Fibroblast of pulmonary artery (primary cell): Measurements from ENCODE around the gene AGXT.

Experiments
- DNase-seq: peaks from one replicate; pipeline ENCODE4 v3.0.0-alpha.2; 2010; ENCODE audit warnings: low read depth
- H3K4me3 ChIP-seq: replicated peaks from 2 replicates; pipeline ENCODE4 v1.5.1; 2011; ENCODE audit warnings: low read depth, mild to moderate bottlenecking, control low read depth, low read length, moderate library complexity
- TF ChIP-seq, protein P1 (sequence below): IDR thresholded peaks from 2 replicates; pipeline ENCODE4 v1.5.1; 2011; ENCODE audit warnings: mild to moderate bottlenecking, control low read depth, low read length, inconsistent platforms; ENCODE audit errors: missing control alignments

Gene AGXT

DNA sequence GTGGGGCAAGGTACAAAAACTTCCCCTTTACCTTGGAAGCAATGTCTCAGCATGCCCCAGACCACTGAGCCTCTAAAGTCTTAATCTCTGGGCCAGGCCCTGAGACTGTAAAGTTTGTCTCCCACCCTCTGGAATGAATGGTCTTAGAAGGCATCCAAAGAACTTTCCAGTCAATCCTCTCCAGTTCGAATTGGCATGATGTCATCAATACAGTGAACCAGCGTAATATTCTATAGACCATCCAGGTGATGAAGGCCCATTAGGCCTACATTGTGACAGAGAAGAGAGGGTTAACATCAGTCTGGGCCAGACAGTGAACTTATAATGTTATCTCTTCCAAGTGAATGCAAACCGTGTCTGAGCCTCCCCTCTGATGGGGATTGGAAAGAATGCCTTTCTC, 16.1 kb downstream of the AGXT start:
- no peak overlapping the region for H3K4me3 ChIP-seq
- TF ChIP-seq, protein P1, sequence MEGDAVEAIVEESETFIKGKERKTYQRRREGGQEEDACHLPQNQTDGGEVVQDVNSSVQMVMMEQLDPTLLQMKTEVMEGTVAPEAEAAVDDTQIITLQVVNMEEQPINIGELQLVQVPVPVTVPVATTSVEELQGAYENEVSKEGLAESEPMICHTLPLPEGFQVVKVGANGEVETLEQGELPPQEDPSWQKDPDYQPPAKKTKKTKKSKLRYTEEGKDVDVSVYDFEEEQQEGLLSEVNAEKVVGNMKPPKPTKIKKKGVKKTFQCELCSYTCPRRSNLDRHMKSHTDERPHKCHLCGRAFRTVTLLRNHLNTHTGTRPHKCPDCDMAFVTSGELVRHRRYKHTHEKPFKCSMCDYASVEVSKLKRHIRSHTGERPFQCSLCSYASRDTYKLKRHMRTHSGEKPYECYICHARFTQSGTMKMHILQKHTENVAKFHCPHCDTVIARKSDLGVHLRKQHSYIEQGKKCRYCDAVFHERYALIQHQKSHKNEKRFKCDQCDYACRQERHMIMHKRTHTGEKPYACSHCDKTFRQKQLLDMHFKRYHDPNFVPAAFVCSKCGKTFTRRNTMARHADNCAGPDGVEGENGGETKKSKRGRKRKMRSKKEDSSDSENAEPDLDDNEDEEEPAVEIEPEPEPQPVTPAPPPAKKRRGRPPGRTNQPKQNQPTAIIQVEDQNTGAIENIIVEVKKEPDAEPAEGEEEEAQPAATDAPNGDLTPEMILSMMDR = no peak
- DNase-seq = no peak

DNA sequence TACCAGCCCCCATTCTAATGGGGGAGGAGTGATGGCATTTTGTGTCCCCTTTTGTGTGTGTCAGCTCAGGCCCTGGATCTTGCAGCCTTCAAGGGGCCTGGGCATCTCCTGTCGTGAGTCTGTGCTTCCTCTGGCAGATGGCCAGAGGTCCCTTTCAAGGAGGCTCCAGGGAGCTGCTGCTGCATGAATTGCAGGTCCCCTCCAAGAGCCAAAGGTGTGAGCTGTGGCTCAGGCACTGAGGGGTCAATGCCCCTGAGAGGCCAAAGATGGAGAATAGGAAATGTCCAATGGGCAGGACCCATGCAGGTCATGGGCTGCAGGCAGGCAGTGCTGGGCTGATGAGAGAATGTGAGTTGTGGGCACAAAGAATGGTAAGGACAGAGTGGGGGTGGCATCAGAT, 16.9 kb downstream of the AGXT start:
- no peak overlapping the region for H3K4me3 ChIP-seq
- TF ChIP-seq, protein P1 = no peak
- no peak for DNase-seq

DNA sequence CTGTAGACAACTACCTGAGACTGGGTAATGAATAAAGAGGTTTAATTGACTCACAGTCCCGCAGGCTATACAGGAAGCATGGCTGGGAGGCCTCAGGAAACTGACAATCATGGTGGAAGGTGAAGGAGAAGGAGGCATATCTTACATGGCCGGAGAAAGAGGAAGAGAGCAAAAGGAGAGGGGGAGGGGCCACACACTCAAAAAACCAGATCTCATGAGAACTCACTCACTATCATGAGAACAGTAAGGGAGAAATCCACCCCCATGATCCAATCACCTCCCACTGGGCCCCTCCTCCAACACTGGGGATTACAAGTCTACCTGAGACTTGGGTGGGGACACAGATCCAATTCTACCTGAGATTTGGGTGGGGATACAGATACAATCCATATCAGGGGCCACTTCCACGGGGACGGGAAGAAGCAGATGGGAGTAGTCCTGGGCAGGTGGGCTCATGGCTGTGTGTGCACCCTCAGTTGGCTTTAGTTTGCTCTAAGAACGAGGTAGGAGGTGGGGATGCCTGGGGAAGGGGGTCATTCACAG, 17.5 kb downstream of the AGXT start:
- TF ChIP-seq, protein P1 = no peak
- H3K4me3 ChIP-seq = no peak overlapping the region
- DNase-seq = no peak

DNA sequence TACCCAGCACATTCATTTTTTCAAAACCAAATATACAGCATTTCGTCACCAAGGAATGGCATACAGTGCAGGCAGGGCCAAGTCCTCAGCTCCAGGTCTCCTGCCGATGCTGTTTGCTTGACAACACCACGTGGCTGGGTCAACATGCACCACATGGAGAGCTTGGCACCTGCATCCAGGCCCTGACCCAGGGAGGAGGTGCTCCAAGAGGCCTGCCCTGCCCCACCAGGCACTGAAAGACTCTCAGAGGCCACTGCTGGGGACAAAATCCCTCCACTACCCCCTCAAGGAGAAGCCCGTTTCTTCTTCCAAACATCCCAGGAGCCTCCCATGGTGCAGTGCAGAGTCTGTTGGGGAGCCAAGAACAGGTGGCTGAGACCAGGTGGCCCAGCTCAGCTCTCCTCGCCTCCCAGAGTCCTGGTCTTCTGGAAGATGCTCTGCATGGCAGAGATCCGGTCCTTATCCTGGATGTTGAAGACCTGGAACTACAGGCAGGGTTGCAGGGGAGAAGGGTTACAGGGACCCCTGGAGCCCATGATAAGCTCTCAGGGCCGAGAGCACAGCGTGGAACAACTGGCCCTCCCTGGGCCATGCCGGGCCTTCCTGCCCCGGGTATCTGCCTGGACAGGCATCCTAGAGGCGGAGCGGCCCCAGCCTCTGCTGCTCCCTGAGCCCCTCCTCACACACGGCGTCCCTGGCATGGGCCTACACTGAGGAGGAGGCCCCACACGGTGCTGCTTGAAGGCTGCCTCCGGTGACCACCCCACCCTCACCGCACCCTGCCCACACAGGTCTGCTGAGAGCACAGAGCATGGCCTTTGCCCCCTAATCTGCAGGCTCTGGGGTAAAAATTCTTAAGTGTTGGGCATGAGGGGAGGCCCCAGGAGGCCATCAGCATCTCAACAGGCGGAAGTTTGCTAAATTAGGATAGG, 18.3 kb downstream of the AGXT start:
- TF ChIP-seq, protein P1 = no peak
- H3K4me3 ChIP-seq = no peak overlapping the region
- no peak for DNase-seq

DNA sequence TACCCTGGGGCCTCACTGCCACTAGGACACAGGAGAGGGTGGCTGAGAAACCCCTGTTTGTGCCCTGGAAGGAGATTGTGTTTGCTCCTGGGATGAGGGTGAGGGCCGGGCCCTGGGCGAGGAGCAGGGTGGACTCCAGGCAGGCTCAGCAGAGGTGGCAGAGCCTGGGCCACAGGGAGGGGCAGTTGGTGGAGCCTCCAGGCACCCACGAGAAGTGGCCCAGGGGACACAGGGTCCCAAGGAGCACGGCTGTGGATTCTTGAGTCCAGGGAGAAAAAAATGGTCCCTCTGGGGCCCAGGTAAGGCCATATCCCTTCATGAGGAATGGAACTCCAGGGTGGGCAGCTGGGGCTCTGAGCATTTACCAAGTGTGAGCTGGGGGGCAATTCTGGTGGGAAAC, 19.0 kb downstream of the AGXT start:
- DNase-seq = no peak
- H3K4me3 ChIP-seq = no peak overlapping the region
- TF ChIP-seq, protein P1 = no peak

DNA sequence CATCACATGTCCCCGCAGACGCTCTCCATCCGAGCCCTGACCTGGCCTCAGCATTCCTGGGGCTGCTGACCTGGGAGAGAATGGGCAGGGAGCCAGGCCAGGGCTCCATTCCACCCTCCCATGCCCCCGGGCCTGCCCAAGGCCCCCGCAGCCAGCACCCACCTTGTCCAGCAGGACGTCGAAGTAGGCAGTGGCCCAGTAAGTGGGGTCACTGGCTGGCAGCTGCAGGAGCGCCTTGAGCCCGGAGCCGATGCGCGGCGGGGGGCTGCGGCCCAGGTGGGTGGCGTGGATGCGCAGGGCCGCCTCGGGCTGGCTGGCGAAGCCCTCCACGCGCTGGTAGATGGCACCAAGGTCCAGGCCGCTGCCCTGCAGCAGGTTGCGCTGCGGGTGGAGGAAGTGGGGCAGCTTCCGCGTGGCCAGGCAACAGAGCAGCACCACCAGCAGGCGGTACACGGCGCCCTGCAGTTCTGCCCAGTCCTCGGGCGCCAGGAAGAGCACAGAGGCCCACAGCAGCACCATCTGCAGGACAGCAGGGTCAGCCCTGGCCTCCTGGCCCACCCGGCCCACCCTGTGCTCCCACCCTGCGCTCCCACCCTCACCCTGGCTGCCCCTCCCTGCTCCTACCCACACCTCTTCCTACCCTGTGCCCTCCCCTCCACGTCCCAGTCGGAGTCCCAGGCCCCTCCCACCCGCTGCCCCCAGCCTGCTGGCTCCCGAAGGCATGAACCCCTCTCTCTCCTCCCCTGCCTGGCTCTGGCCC, 19.7 kb downstream of the AGXT start:
- H3K4me3 ChIP-seq = no peak overlapping the region
- TF ChIP-seq, protein P1 = no peak
- no peak for DNase-seq
